H9 (cell line): ENCODE data around the gene NRXN2. TPM values are rescaled to one million over a fixed set of nuclear protein-coding genes. Genes with fewer than 3 reads are reported as not detected.

Experiments used
- DNase-seq: peaks from one replicate; pipeline ENCODE4 v3.0.0-alpha.2; 2017
- H2AFZ ChIP-seq: one replicate; pipeline ENCODE4 v1.6.1; 2013; ENCODE audit warnings: mild to moderate bottlenecking, low read length, control low read depth, moderate library complexity
- H2AK5ac ChIP-seq: 2 replicates; pipeline ENCODE4 v1.6.1; 2013; ENCODE audit warnings: low read length, control low read depth, mixed read lengths; ENCODE audit not compliant: insufficient read length
- H2BK120ac ChIP-seq: one replicate; pipeline ENCODE4 v1.6.1; 2013; ENCODE audit warnings: low read depth, mild to moderate bottlenecking, low read length, control low read depth, inconsistent platforms; ENCODE audit not compliant: poor library complexity, severe bottlenecking
- H2BK12ac ChIP-seq: 2 replicates; pipeline ENCODE4 v1.6.1; 2013; ENCODE audit warnings: low read length, control low read depth, mixed read lengths, low read depth; ENCODE audit not compliant: insufficient read length
- H2BK15ac ChIP-seq: 2 replicates; pipeline ENCODE4 v1.6.1; 2013; ENCODE audit warnings: low read depth, low read length, control low read depth
- H2BK20ac ChIP-seq: one replicate; pipeline ENCODE4 v1.6.1; 2013; ENCODE audit warnings: low read depth, mild to moderate bottlenecking, low read length, control low read depth, inconsistent platforms; ENCODE audit not compliant: poor library complexity, severe bottlenecking
- H2BK5ac ChIP-seq: 2 replicates; pipeline ENCODE4 v1.6.1; 2013; ENCODE audit warnings: low read length, control low read depth, mixed read lengths; ENCODE audit not compliant: insufficient read length
- H3K14ac ChIP-seq: 2 replicates; pipeline ENCODE4 v1.6.1; 2013; ENCODE audit warnings: low read length, control low read depth; ENCODE audit not compliant: insufficient read depth
- H3K18ac ChIP-seq: 2 replicates; pipeline ENCODE4 v1.6.1; 2013; ENCODE audit warnings: low read depth, mild to moderate bottlenecking, mixed read lengths, low read length, control low read depth; ENCODE audit not compliant: insufficient read length
- H3K23ac ChIP-seq: 2 replicates; pipeline ENCODE4 v1.6.1; 2013; ENCODE audit warnings: low read length, control low read depth, mixed read lengths, low read depth; ENCODE audit not compliant: insufficient read length
- H3K23me2 ChIP-seq: 2 replicates; pipeline ENCODE4 v1.6.1; 2013; ENCODE audit warnings: low read depth, mild to moderate bottlenecking, mixed read lengths, low read length, control low read depth; ENCODE audit not compliant: insufficient read length, poor library complexity, severe bottlenecking
- H3K27ac ChIP-seq: 2 replicates; pipeline ENCODE4 v1.5.1; 2013; ENCODE audit warnings: low read length, control low read depth, mixed read lengths, low read depth; ENCODE audit not compliant: insufficient read length
- H3K27me3 ChIP-seq: 2 replicates; pipeline ENCODE4 v1.6.1; 2013; ENCODE audit warnings: low read length, control low read depth, inconsistent platforms; ENCODE audit not compliant: insufficient read depth
- H3K4ac ChIP-seq: 2 replicates; pipeline ENCODE4 v1.6.1; 2013; ENCODE audit warnings: low read depth, mild to moderate bottlenecking, control low read depth, inconsistent platforms, low read length, moderate library complexity
- H3K4me1 ChIP-seq: 2 replicates; pipeline ENCODE4 v1.6.1; 2013; ENCODE audit warnings: low read length, control low read depth, inconsistent platforms; ENCODE audit not compliant: insufficient read depth
- H3K4me2 ChIP-seq: 2 replicates; pipeline ENCODE4 v1.6.1; 2013; ENCODE audit warnings: low read length, control low read depth, mixed read lengths; ENCODE audit not compliant: insufficient read length, insufficient read depth
- H3K56ac ChIP-seq: 2 replicates; pipeline ENCODE4 v1.6.1; 2013; ENCODE audit warnings: low read depth, mild to moderate bottlenecking, mixed read lengths, low read length, control low read depth; ENCODE audit not compliant: insufficient read length
- H3K79me1 ChIP-seq: 2 replicates; pipeline ENCODE4 v1.6.1; 2013; ENCODE audit warnings: low read depth, mild to moderate bottlenecking, moderate library complexity, low read length, control low read depth, inconsistent platforms; ENCODE audit not compliant: insufficient read depth, poor library complexity, severe bottlenecking
- H3K79me2 ChIP-seq: 2 replicates; pipeline ENCODE4 v1.6.1; 2013; ENCODE audit warnings: low read length, control low read depth, inconsistent platforms; ENCODE audit not compliant: insufficient read depth
- H3K9ac ChIP-seq: 2 replicates; pipeline ENCODE4 v1.6.1; 2013; ENCODE audit warnings: low read length, control low read depth, mixed read lengths; ENCODE audit not compliant: insufficient read length; ENCODE audit errors: extremely low read depth
- H3K9me3 ChIP-seq: one replicate; pipeline ENCODE4 v1.6.1; 2013; ENCODE audit warnings: low read depth, low read length, inconsistent platforms; ENCODE audit not compliant: control insufficient read depth
- H3T11ph ChIP-seq: one replicate; pipeline ENCODE4 v1.6.1; 2013; ENCODE audit warnings: mild to moderate bottlenecking, low read length, control low read depth, inconsistent platforms
- H4K20me1 ChIP-seq: one replicate; pipeline ENCODE4 v1.6.1; 2013; ENCODE audit not compliant: control insufficient read depth, insufficient read length, insufficient read depth
- H4K5ac ChIP-seq: 2 replicates; pipeline ENCODE4 v1.6.1; 2013; ENCODE audit warnings: low read depth, mild to moderate bottlenecking, mixed read lengths, low read length, control low read depth; ENCODE audit not compliant: insufficient read length
- H4K8ac ChIP-seq: replicated peaks from 2 replicates; pipeline ENCODE4 v1.6.1; 2013; ENCODE audit warnings: low read length, control low read depth, mixed read lengths, low read depth; ENCODE audit not compliant: insufficient read length
- H4K91ac ChIP-seq: 2 replicates; pipeline ENCODE4 v1.6.1; 2013; ENCODE audit warnings: low read depth, mild to moderate bottlenecking, moderate library complexity, mixed read lengths, low read length, control low read depth; ENCODE audit not compliant: insufficient read length
- H3K27ac Mint-ChIP-seq, 3 experiments: 2 replicates in 2 of 3; 3 replicates in 1 of 3; pipeline ENCODE4 v1.8.0; 2020 to 2021; ENCODE audit warnings: mixed read lengths in 3 of 3, mild to moderate bottlenecking in 1 of 3, moderate library complexity in 1 of 3
- H3K27me3 Mint-ChIP-seq: 2 replicates; pipeline ENCODE4 v1.8.0; 2021; ENCODE audit warnings: low read depth, mild to moderate bottlenecking, moderate library complexity, mixed read lengths
- H3K36me3 Mint-ChIP-seq, 3 experiments: 2 replicates in 2 of 3; 3 replicates in 1 of 3; pipeline ENCODE4 v1.8.0; 2020 to 2021; ENCODE audit warnings: low read depth in 3 of 3, mixed read lengths in 3 of 3; ENCODE audit not compliant: insufficient read depth in 1 of 3
- H3K4me1 Mint-ChIP-seq, 2 experiments: 2 replicates each; pipeline ENCODE4 v1.8.0; 2020; ENCODE audit warnings: mixed read lengths in 2 of 2
- H3K4me3 Mint-ChIP-seq, 2 experiments: 2 replicates in 1 of 2; 3 replicates in 1 of 2; pipeline ENCODE4 v1.8.0; 2020 to 2021; ENCODE audit warnings: mild to moderate bottlenecking in 2 of 2, mixed read lengths in 2 of 2, moderate library complexity in 1 of 2
- H3K9me3 Mint-ChIP-seq, 2 experiments: 2 replicates in 1 of 2; 3 replicates in 1 of 2; pipeline ENCODE4 v1.8.0; 2020; ENCODE audit warnings: mild to moderate bottlenecking in 2 of 2, mixed read lengths in 2 of 2, moderate library complexity in 1 of 2
- WGBS: extraction: QIAGEN DNeasy Blood & Tissue Kit; methylation state at CpG from one replicate; pipeline ENCODE4 v1.1.7; 2013; ENCODE audit warnings: missing lambda C conversion rate, low lambda C conversion rate, mixed read lengths; ENCODE audit not compliant: insufficient read length; ENCODE audit errors: extremely low coverage; 5-methylcytosine and 5-hydroxymethylcytosine counted together
- total RNA-seq: library from RNA; stranded (reverse); gene quantifications from 2 replicates; pipeline ENCODE4 v1.2.1, GENCODE V29; 2021
- TF ChIP-seq, protein P1 (sequence below): fragments of 200-600 bp; sonication (generic); conservative IDR thresholded peaks from 3 replicates; pipeline ENCODE4 v1.8.0; 2021; ENCODE audit warnings: antibody characterized with exemption, mild to moderate bottlenecking

Gene NRXN2
- total RNA-seq, 1 experiment from 2014 or later: 3.9 TPM

DNA sequence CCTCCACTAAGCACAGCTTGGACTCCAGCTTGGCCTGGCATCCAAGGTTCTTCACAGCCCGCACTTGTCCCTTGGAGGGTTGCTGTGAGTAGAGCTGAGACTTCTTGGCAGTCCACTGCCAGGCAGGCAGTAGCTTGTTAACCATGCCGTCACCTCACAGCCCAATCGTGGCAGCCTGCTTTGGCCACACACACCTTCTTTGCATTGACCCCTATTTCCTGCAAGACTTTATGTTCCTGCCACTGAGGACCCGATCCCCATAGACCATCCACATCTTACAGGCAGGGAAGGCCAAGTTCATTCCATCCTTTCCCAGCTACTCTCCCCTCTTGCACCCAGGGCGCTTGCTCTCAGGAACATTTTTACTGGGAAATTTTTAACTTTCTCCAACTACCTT lies 39.3 kb upstream of the NRXN2 start:
- H3T11ph ChIP-seq: no peak overlapping the region
- no peak overlapping the region for H2BK5ac ChIP-seq
- peaks cover 3% of the 10 kb centered on the region for H3K79me1 ChIP-seq
- no peak overlapping the region for H2BK15ac ChIP-seq
- H3K9me3 Mint-ChIP-seq: no peaks in the 10 kb centered on the region; a peak in 1 of 5 replicates
- H4K20me1 ChIP-seq: no peaks in the 10 kb centered on the region
- H3K4me3 Mint-ChIP-seq: peak overlapping the region; percentile 34 to 67
- H2BK12ac ChIP-seq: no peak overlapping the region
- H3K4me1 ChIP-seq: peaks cover 4% of the 10 kb centered on the region; the same call in 1 of the 2 replicates
- no peaks in the 10 kb centered on the region for H3K27me3 ChIP-seq
- H4K5ac ChIP-seq: no peak overlapping the region
- no peak overlapping the region; the same call in 1 of the 2 replicates for H3K14ac ChIP-seq
- peak overlapping the region; percentile 97 to 99 (median 98) for H3K27ac Mint-ChIP-seq
- TF ChIP-seq, protein P1, sequence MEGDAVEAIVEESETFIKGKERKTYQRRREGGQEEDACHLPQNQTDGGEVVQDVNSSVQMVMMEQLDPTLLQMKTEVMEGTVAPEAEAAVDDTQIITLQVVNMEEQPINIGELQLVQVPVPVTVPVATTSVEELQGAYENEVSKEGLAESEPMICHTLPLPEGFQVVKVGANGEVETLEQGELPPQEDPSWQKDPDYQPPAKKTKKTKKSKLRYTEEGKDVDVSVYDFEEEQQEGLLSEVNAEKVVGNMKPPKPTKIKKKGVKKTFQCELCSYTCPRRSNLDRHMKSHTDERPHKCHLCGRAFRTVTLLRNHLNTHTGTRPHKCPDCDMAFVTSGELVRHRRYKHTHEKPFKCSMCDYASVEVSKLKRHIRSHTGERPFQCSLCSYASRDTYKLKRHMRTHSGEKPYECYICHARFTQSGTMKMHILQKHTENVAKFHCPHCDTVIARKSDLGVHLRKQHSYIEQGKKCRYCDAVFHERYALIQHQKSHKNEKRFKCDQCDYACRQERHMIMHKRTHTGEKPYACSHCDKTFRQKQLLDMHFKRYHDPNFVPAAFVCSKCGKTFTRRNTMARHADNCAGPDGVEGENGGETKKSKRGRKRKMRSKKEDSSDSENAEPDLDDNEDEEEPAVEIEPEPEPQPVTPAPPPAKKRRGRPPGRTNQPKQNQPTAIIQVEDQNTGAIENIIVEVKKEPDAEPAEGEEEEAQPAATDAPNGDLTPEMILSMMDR: no peak
- H2AFZ ChIP-seq: no peak overlapping the region
- WGBS: no CpG with 5 or more reads among the region's 5 CpGs
- H3K9me3 ChIP-seq: no peaks in the 10 kb centered on the region
- no peak overlapping the region for H3K56ac ChIP-seq
- H4K8ac ChIP-seq: no peak overlapping the region
- H3K36me3 Mint-ChIP-seq: peaks cover 23 to 50% (median 42%) of the 10 kb centered on the region in 3 experiments; a peak in 6 of 7 replicates
- peak overlapping the region; percentile 1 for H3K18ac ChIP-seq
- no peak overlapping the region for H2BK120ac ChIP-seq
- no peak overlapping the region for H3K4ac ChIP-seq
- H2AK5ac ChIP-seq: no peak overlapping the region
- no peak overlapping the region for H3K9ac ChIP-seq
- H3K27me3 Mint-ChIP-seq: no peaks in the 10 kb centered on the region; the same call in 1 of the 2 replicates
- no peaks in the 10 kb centered on the region for H3K79me2 ChIP-seq
- H3K4me2 ChIP-seq: peak overlapping the region; percentile 13
- no peaks in the 10 kb centered on the region for H3K23me2 ChIP-seq
- peak; percentile 41 for DNase-seq
- no peak overlapping the region for H4K91ac ChIP-seq
- H3K4me1 Mint-ChIP-seq: peaks cover 68 to 88% of the 10 kb centered on the region in 2 experiments
- H3K27ac ChIP-seq: peak overlapping the region; percentile 64
- H2BK20ac ChIP-seq: no peak overlapping the region
- no peak overlapping the region for H3K23ac ChIP-seq
